Globus pallidus (tissue), 1 donor: ENCODE data around the gene VPS37D.
"Not testable (repeated sequence)": the region's sequence is repeated elsewhere in the genome, so short reads cannot be mapped to it uniquely, and the experiment has no call there.

Source experiments
- DNase-seq: peaks from one replicate; pipeline ENCODE4 v3.0.0-alpha.2; 2015; ENCODE audit warnings: low spot score

Gene VPS37D

GRCh38 chr7:73667344-73668102 lies at the start of gene VPS37D:
Gene VPS37D (plus strand): TSS chr7:73667831. CDS start chr7:73667959, 128 bp downstream.
- DNase-seq, result peak; percentile 81

GRCh38 chr7:73618538-73618937 lies 49.1 kb upstream of the VPS37D start:
- no peak for DNase-seq

GRCh38 chr7:73619394-73619793 lies 48.2 kb upstream of the VPS37D start:
- not testable (repeated sequence) for DNase-seq

- DNase-seq, result no peak
Measured at GRCh38 chr7:73621168-73622063, 46.2 kb upstream of the VPS37D start.

GRCh38 chr7:73622527-73622908 lies 45.1 kb upstream of the VPS37D start:
- DNase-seq, result no peak

GRCh38 chr7:73622909-73623797 lies 44.5 kb upstream of the VPS37D start:
- no peak for DNase-seq

- peak; percentile 14 for DNase-seq
Measured at GRCh38 chr7:73623798-73624668, 43.6 kb upstream of the VPS37D start, which contains the start of gene MLXIPL. Gene MLXIPL (minus strand): TSS chr7:73624522. CDS start chr7:73624492, 30 bp downstream.

- DNase-seq, result no peak
Measured at GRCh38 chr7:73624669-73625001, 43.0 kb upstream of the VPS37D start.

GRCh38 chr7:73625276-73625675 lies 42.4 kb upstream of the VPS37D start:
- DNase-seq, result no peak

GRCh38 chr7:73626814-73627213 lies 40.8 kb upstream of the VPS37D start:
- no peak for DNase-seq

- no peak for DNase-seq
Measured at GRCh38 chr7:73628504-73628903, 39.1 kb upstream of the VPS37D start.

GRCh38 chr7:73631558-73631957 lies 36.1 kb upstream of the VPS37D start:
- no peak for DNase-seq

GRCh38 chr7:73633323-73633722 lies 34.3 kb upstream of the VPS37D start:
- DNase-seq, result no peak

- no peak for DNase-seq
Measured at GRCh38 chr7:73633844-73634243, 33.8 kb upstream of the VPS37D start.

- DNase-seq, result no peak
Measured at GRCh38 chr7:73635428-73636200, 32.0 kb upstream of the VPS37D start.

GRCh38 chr7:73638911-73639310 lies 28.7 kb upstream of the VPS37D start:
- no peak for DNase-seq

GRCh38 chr7:73642834-73643233 lies 24.8 kb upstream of the VPS37D start:
- DNase-seq, result no peak

GRCh38 chr7:73644688-73645286 lies 22.8 kb upstream of the VPS37D start:
- DNase-seq, result no peak

GRCh38 chr7:73645643-73646174 lies 21.9 kb upstream of the VPS37D start:
- DNase-seq, result no peak
